WERI-Rb-1 (cell line): ENCODE data around the gene ITGB3.
"Not testable (repeated sequence)": the region's sequence is repeated elsewhere in the genome, so short reads cannot be mapped to it uniquely, and the experiment has no call there.

Experiments used
- DNase-seq: peaks from one replicate; pipeline ENCODE4 v3.0.0-alpha.2; 2020
- H3K27ac ChIP-seq: fragments of 250-450 bp; sonication (Bioruptor Pico); 2 replicates; pipeline ENCODE4 v1.5.1; 2020; ENCODE audit warnings: mild to moderate bottlenecking, moderate library complexity
- H3K27me3 ChIP-seq: fragments of 250-450 bp; sonication (Bioruptor Pico); 2 replicates; pipeline ENCODE4 v1.5.1; 2021; ENCODE audit warnings: mild to moderate bottlenecking, low read depth, moderate library complexity; ENCODE audit not compliant: insufficient read depth, severe bottlenecking
- H3K36me3 ChIP-seq: fragments of 250-450 bp; sonication (Bioruptor Pico); 2 replicates; pipeline ENCODE4 v1.5.1; 2020; ENCODE audit warnings: mild to moderate bottlenecking, moderate library complexity
- H3K4me3 ChIP-seq: 2 replicates; pipeline ENCODE4 v1.5.1; 2011; ENCODE audit warnings: low read depth, mild to moderate bottlenecking, control low read depth, low read length
- H3K9me3 ChIP-seq: fragments of 250-450 bp; sonication (Bioruptor Pico); 2 replicates; pipeline ENCODE4 v1.5.1; 2021; ENCODE audit warnings: mild to moderate bottlenecking, moderate library complexity; ENCODE audit not compliant: severe bottlenecking
- TF ChIP-seq, protein P1 (sequence below): IDR thresholded peaks from 2 replicates; pipeline ENCODE4 v1.5.1; 2011; ENCODE audit warnings: low read depth, mild to moderate bottlenecking, control low read depth, inconsistent platforms, low read length

The ITGB3 gene

DNA sequence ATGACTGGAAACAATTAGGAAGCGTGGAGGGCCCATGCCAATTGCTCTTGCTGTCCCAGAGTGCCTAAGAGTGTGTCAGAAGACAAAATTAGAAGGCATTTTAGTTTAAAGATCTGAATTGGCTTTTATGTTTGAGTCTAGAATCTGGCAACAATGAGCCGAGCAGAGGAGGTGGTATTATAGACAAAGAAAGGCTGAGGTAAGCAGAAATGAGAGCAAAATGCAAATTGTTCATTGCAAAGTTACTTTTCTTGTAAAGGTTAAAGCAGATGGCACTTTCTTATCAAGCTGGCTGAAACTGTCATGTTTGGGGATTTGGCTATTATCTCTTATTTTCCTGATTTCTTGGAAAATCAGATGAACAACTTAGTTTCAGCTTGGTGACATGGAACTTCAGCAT, 41.2 kb upstream of the ITGB3 start:
- Histone ChIP-seq H3K27me3 (no peaks in the 10 kb centered on the region), H3K9me3 (no peaks in the 10 kb centered on the region), H3K4me3 (no peak overlapping the region), H3K36me3 (no peaks in the 10 kb centered on the region), H3K27ac (no peak overlapping the region)
- TF ChIP-seq, protein P1, sequence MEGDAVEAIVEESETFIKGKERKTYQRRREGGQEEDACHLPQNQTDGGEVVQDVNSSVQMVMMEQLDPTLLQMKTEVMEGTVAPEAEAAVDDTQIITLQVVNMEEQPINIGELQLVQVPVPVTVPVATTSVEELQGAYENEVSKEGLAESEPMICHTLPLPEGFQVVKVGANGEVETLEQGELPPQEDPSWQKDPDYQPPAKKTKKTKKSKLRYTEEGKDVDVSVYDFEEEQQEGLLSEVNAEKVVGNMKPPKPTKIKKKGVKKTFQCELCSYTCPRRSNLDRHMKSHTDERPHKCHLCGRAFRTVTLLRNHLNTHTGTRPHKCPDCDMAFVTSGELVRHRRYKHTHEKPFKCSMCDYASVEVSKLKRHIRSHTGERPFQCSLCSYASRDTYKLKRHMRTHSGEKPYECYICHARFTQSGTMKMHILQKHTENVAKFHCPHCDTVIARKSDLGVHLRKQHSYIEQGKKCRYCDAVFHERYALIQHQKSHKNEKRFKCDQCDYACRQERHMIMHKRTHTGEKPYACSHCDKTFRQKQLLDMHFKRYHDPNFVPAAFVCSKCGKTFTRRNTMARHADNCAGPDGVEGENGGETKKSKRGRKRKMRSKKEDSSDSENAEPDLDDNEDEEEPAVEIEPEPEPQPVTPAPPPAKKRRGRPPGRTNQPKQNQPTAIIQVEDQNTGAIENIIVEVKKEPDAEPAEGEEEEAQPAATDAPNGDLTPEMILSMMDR = no peak
- DNase-seq = no peak

DNA sequence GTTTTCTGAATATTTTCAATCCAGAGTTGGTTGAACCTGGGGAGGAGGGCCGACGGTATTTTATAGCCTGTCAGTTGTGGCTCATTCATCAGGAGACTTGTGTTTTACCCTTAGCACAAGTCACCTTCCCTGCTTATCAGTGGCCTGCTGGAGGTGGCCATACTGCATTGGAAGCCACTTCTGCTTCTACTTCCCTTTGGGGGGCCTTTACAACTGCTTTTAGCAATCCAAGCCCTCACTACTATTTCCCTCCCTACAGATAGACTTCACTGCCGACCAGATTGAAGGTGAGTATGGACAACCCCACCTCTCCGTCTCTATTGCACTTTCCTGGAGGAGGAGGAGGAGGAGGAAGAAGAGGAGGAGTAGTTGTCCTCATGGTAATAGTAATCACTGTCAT, 40.1 kb upstream of the ITGB3 start:
- no peaks in the 10 kb centered on the region for H3K36me3 ChIP-seq
- no peak overlapping the region for H3K4me3 ChIP-seq
- no peak for DNase-seq
- TF ChIP-seq, protein P1 = no peak
- H3K27me3 ChIP-seq = no peaks in the 10 kb centered on the region
- no peaks in the 10 kb centered on the region for H3K9me3 ChIP-seq
- no peak overlapping the region for H3K27ac ChIP-seq

DNA sequence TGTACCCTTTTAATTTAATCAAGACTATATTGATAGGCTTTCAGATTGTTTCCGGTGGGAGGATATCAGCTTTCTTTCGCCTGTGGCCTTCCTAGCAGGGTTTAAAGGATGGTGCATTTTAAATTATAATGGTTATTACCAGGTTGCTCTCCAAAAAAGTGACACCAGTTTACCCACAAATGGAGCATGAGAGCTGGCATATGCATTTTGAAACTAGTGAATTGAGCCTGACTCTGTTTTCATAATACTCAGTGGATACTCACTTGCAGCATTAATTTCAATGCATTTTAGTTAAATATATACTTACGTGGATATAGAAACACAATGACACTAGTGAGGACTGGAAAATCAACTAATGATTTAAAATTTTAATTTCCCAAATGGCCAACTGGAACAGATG, 38.7 kb upstream of the ITGB3 start:
- no peak for DNase-seq
- Histone ChIP-seq H3K27ac (no peak overlapping the region), H3K27me3 (no peaks in the 10 kb centered on the region), H3K36me3 (no peaks in the 10 kb centered on the region), H3K4me3 (no peak overlapping the region), H3K9me3 (no peaks in the 10 kb centered on the region)
- TF ChIP-seq, protein P1 = no peak

DNA sequence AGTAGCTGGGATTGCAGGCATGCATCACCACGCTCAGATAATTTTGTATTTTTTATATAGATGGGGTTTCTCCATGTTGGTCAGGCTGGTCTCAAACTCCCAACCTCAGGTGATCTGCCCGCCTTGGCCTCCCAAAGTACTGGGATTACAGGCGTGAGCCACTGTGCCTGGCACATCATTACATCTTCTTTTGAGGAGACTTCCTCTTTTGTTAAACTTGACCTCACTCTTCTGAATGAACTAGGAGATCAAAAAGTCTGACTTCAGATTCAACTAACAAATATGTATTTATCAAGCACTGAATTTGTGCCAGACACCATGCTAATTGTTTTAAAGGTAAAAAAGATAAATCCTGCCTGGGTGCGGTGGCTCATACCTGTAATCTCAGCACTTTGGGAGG, 36.8 kb upstream of the ITGB3 start:
- H3K36me3 ChIP-seq, H3K9me3 ChIP-seq, H3K27ac ChIP-seq, H3K4me3 ChIP-seq, H3K27me3 ChIP-seq, DNase-seq: not testable (repeated sequence)

DNA sequence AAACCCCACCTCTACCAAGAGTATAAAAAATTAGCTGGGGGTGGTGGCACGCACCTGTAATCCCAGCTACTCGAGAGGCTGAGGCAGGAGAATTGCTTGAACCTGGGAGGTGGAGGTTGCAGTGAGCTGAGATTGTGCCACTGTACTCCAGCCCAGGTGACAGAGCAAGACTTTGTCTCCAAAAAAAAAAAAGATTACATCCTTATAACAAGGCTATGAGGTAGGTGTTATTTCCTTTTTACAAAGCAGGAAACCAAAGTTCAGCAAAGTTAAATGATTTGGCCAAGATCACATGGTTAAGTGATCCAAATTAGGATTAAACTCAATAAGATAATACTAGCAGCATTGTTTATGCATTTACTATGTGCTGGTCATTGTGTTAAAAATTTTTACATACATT, 36.3 kb upstream of the ITGB3 start:
- H3K27me3 ChIP-seq, H3K36me3 ChIP-seq, H3K4me3 ChIP-seq, DNase-seq, H3K9me3 ChIP-seq, H3K27ac ChIP-seq: not testable (repeated sequence)

DNA sequence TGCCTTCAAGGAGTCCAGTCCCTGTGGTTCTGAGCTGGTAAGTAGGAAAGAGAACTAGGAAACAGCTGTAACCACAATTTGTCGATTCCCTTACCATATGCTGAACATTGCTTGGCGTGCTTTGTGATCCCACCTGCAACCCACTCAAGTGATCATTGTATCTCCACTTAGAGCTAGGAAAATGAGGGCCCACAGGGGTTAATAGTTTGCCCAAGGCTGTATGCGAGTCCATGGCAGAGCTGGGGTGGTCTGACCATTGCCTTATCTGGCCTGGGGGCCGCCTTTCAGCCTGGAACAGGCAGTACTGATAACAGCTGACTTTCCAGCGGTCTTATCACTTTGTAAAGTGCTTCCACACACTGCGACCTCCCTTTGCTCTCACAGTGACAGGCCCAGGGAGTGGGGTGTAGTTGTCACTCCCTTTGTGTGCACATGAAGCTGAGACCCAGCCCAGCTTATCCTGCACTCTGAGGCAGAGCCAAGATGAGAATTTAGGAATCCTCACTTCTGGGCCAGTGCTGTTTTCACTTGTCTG, 34.7 kb upstream of the ITGB3 start:
- H3K4me3 ChIP-seq = no peak overlapping the region
- H3K27me3 ChIP-seq = no peaks in the 10 kb centered on the region
- TF ChIP-seq, protein P1 = no peak
- H3K9me3 ChIP-seq = peaks cover 2% of the 10 kb centered on the region
- no peak for DNase-seq
- no peak overlapping the region for H3K27ac ChIP-seq
- H3K36me3 ChIP-seq = no peaks in the 10 kb centered on the region
